Astrocyte (in vitro differentiated cells and primary cell): ENCODE results near the gene HES7.

ENCODE experiments used
- EZH2 ChIP-seq: IDR thresholded peaks from 2 replicates; pipeline ENCODE4 v1.6.1; 2012; ENCODE audit warnings: mild to moderate bottlenecking, low read length, inconsistent platforms; ENCODE audit not compliant: insufficient read depth
- TF ChIP-seq, protein P1 (sequence below): IDR thresholded peaks from 2 replicates; pipeline ENCODE4 v1.5.1; 2011; ENCODE audit warnings: low read depth, mild to moderate bottlenecking, inconsistent platforms, low read length, moderate library complexity; ENCODE audit not compliant: insufficient read depth

GRCh38 chr17:8151120-8151640 is 27.3 kb upstream of the HES7 start:
- TF ChIP-seq, protein P1, sequence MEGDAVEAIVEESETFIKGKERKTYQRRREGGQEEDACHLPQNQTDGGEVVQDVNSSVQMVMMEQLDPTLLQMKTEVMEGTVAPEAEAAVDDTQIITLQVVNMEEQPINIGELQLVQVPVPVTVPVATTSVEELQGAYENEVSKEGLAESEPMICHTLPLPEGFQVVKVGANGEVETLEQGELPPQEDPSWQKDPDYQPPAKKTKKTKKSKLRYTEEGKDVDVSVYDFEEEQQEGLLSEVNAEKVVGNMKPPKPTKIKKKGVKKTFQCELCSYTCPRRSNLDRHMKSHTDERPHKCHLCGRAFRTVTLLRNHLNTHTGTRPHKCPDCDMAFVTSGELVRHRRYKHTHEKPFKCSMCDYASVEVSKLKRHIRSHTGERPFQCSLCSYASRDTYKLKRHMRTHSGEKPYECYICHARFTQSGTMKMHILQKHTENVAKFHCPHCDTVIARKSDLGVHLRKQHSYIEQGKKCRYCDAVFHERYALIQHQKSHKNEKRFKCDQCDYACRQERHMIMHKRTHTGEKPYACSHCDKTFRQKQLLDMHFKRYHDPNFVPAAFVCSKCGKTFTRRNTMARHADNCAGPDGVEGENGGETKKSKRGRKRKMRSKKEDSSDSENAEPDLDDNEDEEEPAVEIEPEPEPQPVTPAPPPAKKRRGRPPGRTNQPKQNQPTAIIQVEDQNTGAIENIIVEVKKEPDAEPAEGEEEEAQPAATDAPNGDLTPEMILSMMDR = no peak
- no peak for TF ChIP-seq EZH2
